Mesodermal cell (in vitro differentiated cells): Measurements from ENCODE around the gene XDH.

ENCODE experiments used
- H3K27ac ChIP-seq: 2 replicates; pipeline ENCODE4 v1.7.0; 2013; ENCODE audit warnings: mild to moderate bottlenecking, low read depth, low read length, moderate library complexity; ENCODE audit not compliant: severe bottlenecking
- H3K36me3 ChIP-seq: 2 replicates; pipeline ENCODE4 v1.7.1; 2013; ENCODE audit warnings: mild to moderate bottlenecking, low read length, moderate library complexity; ENCODE audit not compliant: control insufficient read depth, insufficient read depth
- H3K4me1 ChIP-seq: one replicate; pipeline ENCODE4 v1.7.1; 2013; ENCODE audit warnings: mild to moderate bottlenecking, low read length; ENCODE audit not compliant: insufficient read depth, control insufficient read depth, poor library complexity, severe bottlenecking
- H3K4me3 ChIP-seq: 2 replicates; pipeline ENCODE4 v1.7.0; 2013; ENCODE audit warnings: low read length, control low read depth, mild to moderate bottlenecking; ENCODE audit not compliant: insufficient read depth, poor library complexity, severe bottlenecking; ENCODE audit errors: extremely low read depth
- H3K9me3 ChIP-seq: 2 replicates; pipeline ENCODE4 v1.7.1; 2013; ENCODE audit warnings: mild to moderate bottlenecking, low read length, moderate library complexity; ENCODE audit not compliant: control insufficient read depth
- WGBS, 2 experiments: methylation state at CpG; one replicate each; pipeline ENCODE4 v1.1.5; 2013; ENCODE audit warnings: missing lambda C conversion rate in 2 of 2; ENCODE audit not compliant: insufficient coverage in 2 of 2; 5-methylcytosine and 5-hydroxymethylcytosine counted together

XDH gene

DNA sequence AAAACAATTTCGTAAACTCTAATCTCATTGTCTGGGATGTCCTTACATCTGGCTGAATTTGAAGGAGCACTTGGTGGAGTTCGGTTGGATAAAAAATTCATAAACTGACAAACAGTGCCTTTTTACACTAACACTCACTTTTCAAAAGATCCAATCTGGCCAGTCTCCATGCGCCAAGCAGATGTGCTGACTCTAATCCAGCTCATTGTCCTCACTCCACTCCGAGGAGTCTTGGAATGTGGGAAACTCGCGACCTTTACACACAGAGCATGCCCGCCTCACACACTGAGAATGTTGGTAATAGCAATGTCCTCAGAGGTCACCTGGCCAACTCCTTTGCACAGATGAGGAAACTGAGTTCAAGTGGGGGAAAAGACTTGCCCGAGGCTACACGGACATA is 66.8 kb downstream of the XDH start:
- H3K4me3 ChIP-seq = no peak overlapping the region
- no peak overlapping the region for H3K27ac ChIP-seq
- H3K9me3 ChIP-seq = no peaks in the 10 kb centered on the region
- H3K36me3 ChIP-seq = no peaks in the 10 kb centered on the region
- no peaks in the 10 kb centered on the region for H3K4me1 ChIP-seq
- 84 to 92% methylated on average over 6 to 8 of the region's 9 CpGs for WGBS, 2 experiments

DNA sequence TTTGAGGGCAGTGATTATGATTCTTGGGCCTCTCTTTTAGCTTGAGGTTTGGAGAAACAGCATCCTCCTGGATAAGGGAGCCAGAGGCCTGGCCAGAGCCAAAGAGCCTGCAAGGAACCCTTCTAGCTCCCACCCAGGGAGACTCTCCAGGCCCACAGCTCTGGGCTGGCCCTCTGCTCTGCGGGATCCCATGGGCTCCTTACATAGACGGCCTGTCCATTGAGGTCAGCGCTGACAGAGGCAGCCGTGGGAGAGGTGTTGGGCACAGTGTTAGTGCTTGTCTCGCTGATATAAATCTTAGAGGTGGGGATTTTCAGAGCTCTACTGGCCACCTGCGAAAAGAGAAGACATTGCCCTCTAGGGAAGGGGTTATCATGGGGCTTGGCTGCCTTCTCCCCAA is 67.2 kb downstream of the XDH start:
- 89 to 100% methylated on average over 1 to 3 of the region's 6 CpGs for WGBS, 2 experiments
- Histone ChIP-seq H3K4me1 (no peaks in the 10 kb centered on the region), H3K4me3 (no peak overlapping the region), H3K27ac (no peak overlapping the region), H3K36me3 (no peaks in the 10 kb centered on the region), H3K9me3 (no peaks in the 10 kb centered on the region)

DNA sequence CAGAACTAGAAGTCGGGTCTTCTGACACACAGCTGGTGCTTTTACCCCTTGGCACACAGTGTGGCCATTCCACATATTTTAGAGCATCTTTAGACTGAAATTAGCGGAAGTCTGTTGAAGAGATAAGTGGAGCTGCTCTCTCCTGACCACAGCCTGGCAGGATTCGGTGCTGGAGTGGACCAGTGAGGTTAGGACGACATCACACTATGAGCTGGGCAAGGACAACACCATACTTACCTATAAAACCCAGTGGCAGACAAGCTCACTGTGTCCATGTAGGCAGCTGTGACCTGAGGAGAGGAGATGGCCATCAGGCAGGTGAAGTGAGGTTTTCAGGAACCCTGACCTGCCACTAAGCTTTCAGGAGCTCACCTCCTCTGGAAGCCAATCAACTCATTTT is 70.1 kb downstream of the XDH start:
- Histone ChIP-seq H3K4me1 (no peaks in the 10 kb centered on the region), H3K36me3 (no peaks in the 10 kb centered on the region), H3K27ac (no peak overlapping the region), H3K9me3 (no peaks in the 10 kb centered on the region), H3K4me3 (no peak overlapping the region)
- WGBS, 2 experiments = 69 to 83% methylated on average over 1 to 2 of the region's 4 CpGs

DNA sequence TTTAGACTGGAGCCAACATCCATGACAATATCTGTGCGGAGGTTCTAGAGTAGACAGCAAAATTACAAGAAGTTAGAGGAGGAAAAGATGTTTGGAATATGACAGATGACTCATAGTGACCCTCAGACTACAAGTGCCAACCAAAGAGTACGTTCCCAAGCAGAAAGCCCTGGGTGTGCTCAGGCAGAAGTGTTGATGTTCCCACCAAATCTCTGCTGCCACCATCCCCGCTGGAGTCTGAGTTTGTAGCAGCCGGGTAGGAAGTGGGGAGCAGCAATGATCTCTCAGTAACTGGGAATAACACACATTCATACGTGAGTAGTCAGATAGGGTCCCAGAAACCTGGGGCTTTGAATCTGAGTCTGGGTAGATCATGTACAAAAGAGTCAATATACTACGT is 73.2 kb downstream of the XDH start:
- H3K4me1 ChIP-seq = no peaks in the 10 kb centered on the region
- H3K27ac ChIP-seq = no peak overlapping the region
- WGBS, 2 experiments = 90 to 96% methylated on average over 3 to 4 of the region's 6 CpGs
- no peaks in the 10 kb centered on the region for H3K9me3 ChIP-seq
- no peaks in the 10 kb centered on the region for H3K36me3 ChIP-seq
- H3K4me3 ChIP-seq = no peak overlapping the region

DNA sequence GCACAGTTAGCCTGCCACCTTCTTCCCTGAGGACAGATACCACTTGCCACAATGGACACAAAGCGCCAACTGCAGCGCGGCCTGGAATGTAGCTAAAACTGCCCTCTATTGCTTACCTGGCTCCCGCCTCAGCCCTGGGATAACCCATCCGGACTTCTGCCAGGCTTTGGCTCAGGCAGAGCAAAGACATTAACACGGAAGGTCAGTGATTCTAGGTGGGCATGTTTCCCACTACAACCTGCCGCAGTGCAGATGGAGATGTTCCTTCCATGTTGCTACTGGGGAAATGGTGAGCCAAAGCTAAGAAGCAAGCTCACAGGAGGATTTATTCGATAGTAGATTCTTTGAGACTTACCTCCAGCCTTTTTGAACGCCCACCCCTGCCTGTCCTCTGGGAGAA is 74.8 kb downstream of the XDH start:
- Histone ChIP-seq H3K4me3 (no peak overlapping the region), H3K27ac (no peak overlapping the region), H3K9me3 (no peaks in the 10 kb centered on the region), H3K4me1 (peaks cover 10% of the 10 kb centered on the region), H3K36me3 (no peaks in the 10 kb centered on the region)
- 92 to 98% methylated on average over 9 of the region's 9 CpGs for WGBS, 2 experiments

DNA sequence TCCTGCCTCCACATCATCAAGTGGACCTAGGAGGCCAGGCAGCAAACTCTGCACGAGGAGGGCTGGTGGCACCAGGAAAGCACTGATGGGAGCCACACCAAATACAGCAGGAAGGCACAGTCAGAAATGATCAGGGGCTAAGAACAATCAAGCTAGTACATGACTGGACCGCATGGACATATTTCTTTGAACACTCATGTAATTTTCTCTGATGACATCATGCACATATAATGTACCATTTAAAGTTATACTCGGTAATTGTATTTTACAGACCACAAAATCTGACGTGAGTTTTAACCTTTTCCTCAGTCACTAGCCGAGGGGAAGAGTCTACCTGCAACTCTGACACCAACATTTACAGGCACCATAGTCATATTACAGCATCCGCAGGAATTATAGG is 76.7 kb downstream of the XDH start:
- 92 to 100% methylated on average over 2 to 6 of the region's 6 CpGs for WGBS, 2 experiments
- Histone ChIP-seq H3K4me1 (peaks cover 10% of the 10 kb centered on the region), H3K36me3 (no peaks in the 10 kb centered on the region), H3K4me3 (no peak overlapping the region), H3K27ac (no peak overlapping the region), H3K9me3 (no peaks in the 10 kb centered on the region)

DNA sequence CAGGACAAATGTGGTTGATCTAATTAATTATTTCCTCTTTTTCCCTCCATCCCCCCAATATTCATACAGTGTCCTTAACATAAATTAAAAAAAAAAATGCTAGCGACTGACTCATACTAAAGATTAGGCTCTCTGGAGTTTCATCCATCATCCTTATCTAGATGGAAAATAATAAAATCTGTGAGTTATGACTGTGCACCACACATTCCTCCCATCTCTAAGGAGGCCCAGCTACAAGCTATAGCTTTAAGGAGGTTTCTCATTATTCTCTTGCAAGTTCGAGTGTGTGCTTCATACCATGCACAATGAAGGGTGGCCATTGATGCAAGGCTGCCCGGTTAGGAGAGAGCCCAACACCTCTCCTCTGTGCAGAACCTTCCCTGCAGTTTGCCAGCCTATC is 77.3 kb downstream of the XDH start:
- Histone ChIP-seq H3K36me3 (no peaks in the 10 kb centered on the region), H3K4me3 (no peak overlapping the region), H3K4me1 (peaks cover 10% of the 10 kb centered on the region), H3K9me3 (no peaks in the 10 kb centered on the region), H3K27ac (no peak overlapping the region)
- 77 to 87% methylated on average over 2 of the region's 3 CpGs for WGBS, 2 experiments

DNA sequence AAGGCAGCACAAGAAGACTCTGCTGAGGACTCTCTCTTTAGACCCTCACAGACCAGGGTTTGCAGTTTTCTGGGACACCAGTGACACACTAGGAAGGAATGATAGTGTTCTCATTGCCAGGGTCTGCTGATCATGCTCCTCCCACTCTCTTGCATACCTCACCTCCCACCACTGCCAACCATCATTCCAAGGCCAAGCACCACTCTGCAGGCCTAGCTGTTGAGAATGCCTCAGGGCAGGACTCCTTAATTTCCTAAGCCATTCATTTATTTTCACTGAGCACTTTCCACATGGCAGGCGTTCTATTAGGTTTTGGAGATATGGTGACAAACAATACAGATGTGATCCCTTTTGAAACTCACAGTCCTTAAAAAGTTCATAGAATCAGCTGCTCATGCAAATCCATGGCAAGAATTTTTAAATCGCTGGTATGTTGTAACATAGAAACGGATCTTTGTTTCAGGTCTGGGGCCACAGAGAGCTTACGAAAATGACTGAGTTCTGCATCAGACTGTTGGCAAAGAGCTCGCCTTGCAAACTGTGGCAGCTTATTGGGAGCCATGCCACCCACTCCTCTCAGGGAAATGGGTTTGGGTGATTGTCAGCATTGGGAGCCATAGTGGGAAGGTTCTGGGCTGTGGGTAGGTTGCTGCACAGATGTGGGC is 78.5 kb downstream of the XDH start:
- H3K36me3 ChIP-seq = no peaks in the 10 kb centered on the region
- no peak overlapping the region for H3K27ac ChIP-seq
- H3K4me3 ChIP-seq = no peak overlapping the region
- H3K9me3 ChIP-seq = no peaks in the 10 kb centered on the region
- H3K4me1 ChIP-seq = peaks cover 10% of the 10 kb centered on the region
- 92 to 93% methylated on average over 4 to 5 of the region's 5 CpGs for WGBS, 2 experiments

DNA sequence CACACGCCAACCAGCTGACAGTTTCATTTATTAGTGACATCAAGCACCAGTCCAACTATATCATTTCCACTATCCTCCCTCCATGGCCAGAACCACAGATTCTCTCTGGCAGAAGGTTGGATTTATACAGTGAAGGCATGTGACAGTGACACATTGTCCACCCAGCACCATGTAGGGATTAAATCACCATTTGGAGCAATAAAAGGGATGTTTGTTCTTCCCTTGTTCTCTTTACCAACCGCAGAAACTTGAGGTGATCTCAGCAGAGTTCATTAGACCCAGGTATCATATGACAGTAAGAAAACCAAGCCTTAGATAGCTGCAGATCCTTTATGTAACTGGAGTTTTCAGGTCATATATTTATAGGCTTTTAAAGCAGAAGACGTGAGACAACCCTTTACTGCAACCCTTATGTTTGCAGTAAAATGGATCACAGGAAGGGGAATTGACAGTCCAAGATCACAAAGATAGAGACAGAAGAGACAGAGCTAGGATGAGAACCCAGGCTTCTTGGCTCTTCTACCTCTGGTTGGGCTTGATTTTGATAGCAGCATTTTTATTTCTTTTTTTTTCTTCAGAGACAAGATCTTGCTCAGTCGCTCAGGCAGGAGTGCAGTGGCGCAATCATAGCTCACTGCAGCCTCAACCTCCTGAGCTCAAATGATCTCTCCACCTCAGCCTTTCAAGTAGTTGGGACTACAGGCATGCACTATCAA is 80.1 kb downstream of the XDH start:
- 80% methylated on average over 1 to 3 of the region's 5 CpGs for WGBS, 2 experiments
- no peak overlapping the region for H3K27ac ChIP-seq

DNA sequence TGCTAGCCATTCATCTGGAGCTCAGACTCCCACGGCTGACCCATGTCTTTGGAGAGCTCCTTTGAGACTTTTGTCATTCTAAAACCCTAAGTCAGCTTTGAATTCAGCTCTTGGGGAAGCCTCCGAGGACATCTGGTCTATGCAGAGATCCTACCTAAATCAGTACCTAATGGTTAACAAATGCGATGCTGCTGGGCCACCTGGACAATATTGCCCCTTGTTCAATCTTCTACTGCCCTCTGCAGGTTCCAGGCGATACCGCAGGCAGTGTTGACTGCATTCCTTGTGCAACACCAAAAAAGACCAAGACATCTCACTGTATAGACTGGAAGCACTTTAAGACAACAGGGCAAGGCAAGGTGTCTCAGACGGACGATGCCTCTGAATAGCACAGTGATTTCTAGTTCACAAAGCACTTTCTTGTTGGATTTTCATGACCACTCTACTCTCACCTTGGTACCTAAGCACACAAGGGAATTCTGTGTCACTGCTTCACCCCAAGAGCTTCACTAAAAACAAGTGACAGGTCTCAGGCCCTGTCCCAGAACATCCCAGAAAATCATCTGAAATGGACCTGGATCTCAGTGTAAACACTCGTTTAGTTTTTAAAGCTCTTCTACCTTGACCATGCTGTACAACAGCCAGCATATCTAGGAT is 80.9 kb downstream of the XDH start:
- WGBS, 2 experiments = 7 to 9% methylated on average over 6 to 7 of the region's 8 CpGs
- no peaks in the 10 kb centered on the region for H3K9me3 ChIP-seq
- H3K4me1 ChIP-seq = peaks cover 10% of the 10 kb centered on the region
- no peaks in the 10 kb centered on the region for H3K36me3 ChIP-seq
- no peak overlapping the region for H3K4me3 ChIP-seq
- no peak overlapping the region for H3K27ac ChIP-seq

More for the DNA sequence above, 80.1 kb downstream of the XDH start:
- Histone ChIP-seq H3K4me3 (no peak overlapping the region), H3K9me3 (no peaks in the 10 kb centered on the region), H3K36me3 (no peaks in the 10 kb centered on the region), H3K4me1 (peaks cover 10% of the 10 kb centered on the region)

DNA sequence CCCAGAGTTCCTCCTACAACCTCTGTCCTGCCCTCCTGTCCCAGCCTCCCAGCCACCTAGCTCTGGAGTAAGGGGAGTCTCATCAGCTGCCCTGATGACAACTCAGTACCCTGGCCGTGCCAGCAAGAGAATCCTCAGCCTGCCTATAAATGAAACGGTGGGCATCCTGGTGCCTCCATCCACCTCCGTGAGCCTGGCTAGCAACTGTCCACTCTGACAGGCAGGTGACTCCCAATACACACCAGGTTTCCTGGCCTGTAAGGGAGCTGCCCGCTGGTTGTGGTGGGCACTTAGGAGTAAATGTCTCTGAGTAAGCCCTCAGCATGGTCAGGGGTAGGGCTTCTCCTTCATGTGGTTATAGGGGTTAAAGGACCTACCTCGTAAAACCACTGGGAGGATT is 81.5 kb downstream of the XDH start:
- Histone ChIP-seq H3K36me3 (no peaks in the 10 kb centered on the region), H3K9me3 (no peaks in the 10 kb centered on the region), H3K27ac (no peak overlapping the region), H3K4me1 (peaks cover 10% of the 10 kb centered on the region), H3K4me3 (no peak overlapping the region)
- 76 to 83% methylated on average over 4 to 5 of the region's 5 CpGs for WGBS, 2 experiments
